SU-DHL-6 (cell line): ENCODE data around the gene GFOD2.

Source experiments
- H2AFZ ChIP-seq: fragments of 200-600 bp; sonication (generic); 2 replicates; pipeline ENCODE4 v1.6.1; 2014; ENCODE audit warnings: low read depth, mild to moderate bottlenecking, moderate library complexity, mixed read lengths, antibody characterized with exemption, low read length; ENCODE audit not compliant: severe bottlenecking
- H3F3A ChIP-seq: fragments of 200-600 bp; shearing (Covaris generic); 2 replicates; pipeline ENCODE4 v1.6.0; 2016; ENCODE audit warnings: antibody characterized with exemption, mild to moderate bottlenecking; ENCODE audit not compliant: insufficient read depth
- H3K27ac ChIP-seq: fragments of 200-600 bp; sonication (generic); 2 replicates; pipeline ENCODE4 v1.5.1; 2016; ENCODE audit warnings: low read depth, mild to moderate bottlenecking, low read length, moderate library complexity, mixed read lengths
- H3K27me3 ChIP-seq: fragments of 200-600 bp; sonication (generic), shearing (Covaris generic); 2 replicates; pipeline ENCODE4 v1.6.0; 2014; ENCODE audit warnings: mild to moderate bottlenecking, low read length
- H3K36me3 ChIP-seq: fragments of 200-600 bp; sonication (generic); 2 replicates; pipeline ENCODE4 v1.6.1; 2014; ENCODE audit warnings: mild to moderate bottlenecking, low read length, mixed read lengths
- H3K4me2 ChIP-seq: fragments of 300-600, 200-600 bp; shearing (Covaris generic), sonication (generic); 2 replicates; pipeline ENCODE4 v1.6.0; 2014; ENCODE audit warnings: low read length, low read depth, mild to moderate bottlenecking; ENCODE audit not compliant: poor library complexity, severe bottlenecking
- H3K4me3 ChIP-seq: fragments of 200-600 bp; sonication (generic); 2 replicates; pipeline ENCODE4 v1.5.1; 2014; ENCODE audit warnings: antibody characterized with exemption, low read length, mild to moderate bottlenecking, mixed read lengths; ENCODE audit not compliant: insufficient read depth, poor library complexity, severe bottlenecking
- H3K79me2 ChIP-seq: fragments of 200-600 bp; sonication (generic); 2 replicates; pipeline ENCODE4 v1.6.1; 2014; ENCODE audit warnings: mild to moderate bottlenecking, low read length, moderate library complexity; ENCODE audit not compliant: insufficient read depth
- H3K9ac ChIP-seq: fragments of 200-600 bp; sonication (generic); 2 replicates; pipeline ENCODE4 v1.7.0; 2014; ENCODE audit warnings: mild to moderate bottlenecking, low read length
- H3K9me2 ChIP-seq: fragments of 200-600 bp; sonication (generic); replicated peaks from 2 replicates; pipeline ENCODE4 v1.6.1; 2014; ENCODE audit warnings: low read length; ENCODE audit not compliant: insufficient read depth
- H3K9me3 ChIP-seq: fragments of 200-600 bp; sonication (generic); 2 replicates; pipeline ENCODE4 v1.6.1; 2014; ENCODE audit warnings: low read length, mixed read lengths; ENCODE audit not compliant: insufficient read depth
- H4K20me1 ChIP-seq: fragments of 200-600 bp; sonication (generic); 2 replicates; pipeline ENCODE4 v1.6.1; 2014; ENCODE audit warnings: low read depth, mild to moderate bottlenecking, antibody characterized with exemption, low read length, moderate library complexity, mixed read lengths
- CTCF ChIP-seq: fragments of 200-600 bp; sonication (generic); IDR thresholded peaks from one replicate; pipeline ENCODE4 v1.5.1; 2017; ENCODE audit warnings: antibody characterized with exemption, mild to moderate bottlenecking, low read length, moderate library complexity; ENCODE audit not compliant: insufficient read depth, poor library complexity, severe bottlenecking
- EZH2phosphoT487 ChIP-seq: fragments of 200-600 bp; sonication (generic), shearing (Covaris generic); conservative IDR thresholded peaks from 2 replicates; pipeline ENCODE4 v1.6.1; 2018; ENCODE audit warnings: mild to moderate bottlenecking, antibody characterized with exemption, low read length, moderate library complexity, mixed read lengths

The GFOD2 gene

GRCh38 chr16:67641779-67642708 is 77.1 kb downstream of the GFOD2 start:
- Histone ChIP-seq H3K27ac (no peak overlapping the region), H4K20me1 (no peaks in the 10 kb centered on the region), H3K9ac (no peak overlapping the region), H2AFZ (no peak overlapping the region), H3K4me3 (no peak overlapping the region), H3K9me3 (no peaks in the 10 kb centered on the region), H3K79me2 (peaks cover 8% of the 10 kb centered on the region), H3K9me2 (no peaks in the 10 kb centered on the region), H3K4me2 (no peak overlapping the region), H3K36me3 (peaks cover 16% of the 10 kb centered on the region), H3K27me3 (no peaks in the 10 kb centered on the region), H3F3A (peaks cover 21% of the 10 kb centered on the region)
- TF ChIP-seq EZH2phosphoT487: no peak
- TF ChIP-seq CTCF: no peak

- Histone ChIP-seq H3K27ac (no peak overlapping the region), H3K27me3 (no peaks in the 10 kb centered on the region), H4K20me1 (no peaks in the 10 kb centered on the region), H3K4me3 (no peak overlapping the region), H3K9me3 (no peaks in the 10 kb centered on the region), H3K4me2 (no peak overlapping the region), H3K79me2 (no peaks in the 10 kb centered on the region), H3K9me2 (no peaks in the 10 kb centered on the region), H3F3A (peaks cover 17% of the 10 kb centered on the region), H3K9ac (no peak overlapping the region), H2AFZ (no peak overlapping the region), H3K36me3 (peaks cover 24% of the 10 kb centered on the region)
- no peak for TF ChIP-seq CTCF
- TF ChIP-seq EZH2phosphoT487: no peak
Measured at GRCh38 chr16:67637625-67638024, 81.5 kb downstream of the GFOD2 start.

- H3K4me2 ChIP-seq: no peak overlapping the region
- H3K9ac ChIP-seq: no peak overlapping the region
- no peaks in the 10 kb centered on the region for H3K9me3 ChIP-seq
- no peaks in the 10 kb centered on the region for H4K20me1 ChIP-seq
- H3F3A ChIP-seq: peaks cover 8% of the 10 kb centered on the region
- no peak overlapping the region for H2AFZ ChIP-seq
- no peaks in the 10 kb centered on the region for H3K79me2 ChIP-seq
- no peak overlapping the region for H3K4me3 ChIP-seq
- no peak overlapping the region for H3K27ac ChIP-seq
- H3K27me3 ChIP-seq: no peaks in the 10 kb centered on the region
- peaks cover 30% of the 10 kb centered on the region for H3K36me3 ChIP-seq
- no peaks in the 10 kb centered on the region for H3K9me2 ChIP-seq
- TF ChIP-seq CTCF (no peak), EZH2phosphoT487 (no peak)
Measured at GRCh38 chr16:67636713-67637112, 82.4 kb downstream of the GFOD2 start.
